MM.1S (cell line): ENCODE data around the gene YY1.

Experiments used
- DNase-seq: peaks from one replicate; pipeline ENCODE4 v3.0.0-alpha.2; 2015
- H2AFZ ChIP-seq: fragments of 300-600 bp; sonication (generic); 2 replicates; pipeline ENCODE4 v1.6.0; 2016; ENCODE audit warnings: antibody characterized with exemption, low read length
- H3F3A ChIP-seq: fragments of 300-600 bp; sonication (generic); 2 replicates; pipeline ENCODE4 v1.6.1; 2016; ENCODE audit warnings: mild to moderate bottlenecking, antibody characterized with exemption, low read length, moderate library complexity, mixed read lengths; ENCODE audit not compliant: insufficient read depth
- H3K27ac ChIP-seq: fragments of 300-600 bp; sonication (generic); 2 replicates; pipeline ENCODE4 v1.5.1; 2016; ENCODE audit warnings: mild to moderate bottlenecking, low read length
- H3K27me3 ChIP-seq: fragments of 300-600 bp; sonication (generic); replicated peaks from 2 replicates; pipeline ENCODE4 v1.6.0; 2016; ENCODE audit warnings: low read length; ENCODE audit not compliant: insufficient read depth
- H3K36me3 ChIP-seq: fragments of 300-600 bp; sonication (generic); replicated peaks from 2 replicates; pipeline ENCODE4 v1.6.1; 2016; ENCODE audit warnings: mild to moderate bottlenecking, low read length, mixed read lengths; ENCODE audit not compliant: insufficient read depth
- H3K4me1 ChIP-seq: fragments of 300-600 bp; sonication (generic); 2 replicates; pipeline ENCODE4 v1.6.1; 2016; ENCODE audit warnings: low read length, mixed read lengths
- H3K4me2 ChIP-seq: fragments of 300-600 bp; sonication (generic); 2 replicates; pipeline ENCODE4 v1.6.0; 2016; ENCODE audit warnings: low read depth, low read length
- H3K4me3 ChIP-seq: fragments of 300-600 bp; sonication (generic); 2 replicates; pipeline ENCODE4 v1.5.1; 2016; ENCODE audit warnings: low read length, mixed read lengths
- H3K79me2 ChIP-seq: fragments of 300-600 bp; sonication (generic); 2 replicates; pipeline ENCODE4 v1.6.1; 2016; ENCODE audit warnings: mixed run types, low read length, mixed read lengths
- H3K9ac ChIP-seq: fragments of 300-600 bp; sonication (generic); 2 replicates; pipeline ENCODE4 v1.6.1; 2016; ENCODE audit warnings: low read length, mixed read lengths
- H3K9me2 ChIP-seq: fragments of 300-600 bp; sonication (generic); replicated peaks from 2 replicates; pipeline ENCODE4 v1.6.1; 2016; ENCODE audit warnings: mild to moderate bottlenecking, low read length, mixed read lengths; ENCODE audit not compliant: insufficient read depth
- H3K9me3 ChIP-seq: fragments of 300-600 bp; sonication (generic); replicated peaks from 2 replicates; pipeline ENCODE4 v1.6.1; 2016; ENCODE audit warnings: mild to moderate bottlenecking, low read length, mixed read lengths; ENCODE audit not compliant: insufficient read depth
- H4K20me1 ChIP-seq: fragments of 300-600 bp; sonication (generic); 2 replicates; pipeline ENCODE4 v1.6.1; 2016; ENCODE audit warnings: mild to moderate bottlenecking, low read length, moderate library complexity, mixed read lengths; ENCODE audit not compliant: insufficient read depth
- CTCF ChIP-seq: fragments of 300-600 bp; sonication (generic); IDR thresholded peaks from 2 replicates; pipeline ENCODE4 v1.5.1; 2016; ENCODE audit warnings: antibody characterized with exemption, low read length, mixed read lengths
- EZH2 ChIP-seq: fragments of 300-600 bp; sonication (generic); optimal IDR thresholded peaks from 2 replicates; pipeline ENCODE3; 2017; ENCODE audit warnings: low read depth, mild to moderate bottlenecking, antibody characterized with exemption, low read length, mixed read lengths
- EZH2phosphoT487 ChIP-seq: fragments of 300-600 bp; sonication (generic); IDR thresholded peaks from 2 replicates; pipeline ENCODE4 v1.6.1; 2018; ENCODE audit warnings: antibody characterized with exemption, low read length

YY1 gene

GRCh38 chr14:100268591-100269207 is 29.8 kb downstream of the YY1 start:
- Histone ChIP-seq H3K4me3 (no peak overlapping the region), H3K9me2 (no peaks in the 10 kb centered on the region), H3K9ac (no peak overlapping the region), H4K20me1 (peaks cover 5% of the 10 kb centered on the region; the same call in 1 of the 2 replicates), H3K79me2 (peaks cover 86% of the 10 kb centered on the region), H2AFZ (no peak overlapping the region), H3K36me3 (no peaks in the 10 kb centered on the region), H3F3A (no peaks in the 10 kb centered on the region), H3K9me3 (no peaks in the 10 kb centered on the region), H3K27ac (no peak overlapping the region), H3K27me3 (no peaks in the 10 kb centered on the region), H3K4me1 (no peaks in the 10 kb centered on the region), H3K4me2 (no peak overlapping the region)
- TF ChIP-seq EZH2 = no peak
- no peak for TF ChIP-seq CTCF
- DNase-seq = no peak

GRCh38 chr14:100271247-100271939 is 32.4 kb downstream of the YY1 start:
- Histone ChIP-seq H3K27me3 (no peaks in the 10 kb centered on the region), H3K9me2 (no peaks in the 10 kb centered on the region), H3F3A (no peaks in the 10 kb centered on the region), H3K9me3 (no peaks in the 10 kb centered on the region), H3K79me2 (peaks cover 87% of the 10 kb centered on the region), H3K4me2 (no peak overlapping the region), H3K36me3 (no peaks in the 10 kb centered on the region), H4K20me1 (peaks cover 9% of the 10 kb centered on the region), H2AFZ (no peak overlapping the region), H3K4me1 (no peaks in the 10 kb centered on the region), H3K9ac (no peak overlapping the region), H3K27ac (no peak overlapping the region), H3K4me3 (no peak overlapping the region)
- no peak for DNase-seq
- TF ChIP-seq CTCF (no peak; the same call in 1 of the 2 replicates), EZH2phosphoT487 (no peak), EZH2 (no peak)

GRCh38 chr14:100274250-100274649 is 35.3 kb downstream of the YY1 start:
- no peak overlapping the region for H3K27ac ChIP-seq
- peaks cover 14% of the 10 kb centered on the region for H4K20me1 ChIP-seq
- H3K36me3 ChIP-seq = no peaks in the 10 kb centered on the region
- H3F3A ChIP-seq = no peaks in the 10 kb centered on the region
- H3K9ac ChIP-seq = no peak overlapping the region
- no peak overlapping the region for H3K4me2 ChIP-seq
- no peak overlapping the region for H2AFZ ChIP-seq
- no peak for TF ChIP-seq EZH2phosphoT487
- no peak for TF ChIP-seq CTCF
- TF ChIP-seq EZH2 = no peak
- no peaks in the 10 kb centered on the region for H3K27me3 ChIP-seq
- DNase-seq = no peak
- H3K79me2 ChIP-seq = peaks cover 82% of the 10 kb centered on the region
- H3K9me2 ChIP-seq = no peaks in the 10 kb centered on the region
- no peak overlapping the region for H3K4me3 ChIP-seq
- H3K9me3 ChIP-seq = no peaks in the 10 kb centered on the region
- H3K4me1 ChIP-seq = peaks cover 12% of the 10 kb centered on the region; the same call in 1 of the 2 replicates
